GM06990 (cell line): ENCODE measurements around the gene ASGR1.
"Not testable (repeated sequence)": the region's sequence is repeated elsewhere in the genome, so short reads cannot be mapped to it uniquely, and the experiment has no call there.

ENCODE experiments used
- DNase-seq: peaks from one replicate; pipeline ENCODE4 v3.0.0-alpha.2; 2011; ENCODE audit not compliant: insufficient read length; ENCODE audit errors: extremely low read depth
- H3K27me3 ChIP-seq: replicated peaks from 2 replicates; pipeline ENCODE4 v1.6.0; 2011; ENCODE audit warnings: low read length; ENCODE audit not compliant: control insufficient read depth, insufficient read depth
- H3K36me3 ChIP-seq: 2 replicates; pipeline ENCODE4 v1.5.1; 2011; ENCODE audit warnings: low read length; ENCODE audit not compliant: control insufficient read depth, insufficient read depth
- H3K4me3 ChIP-seq: replicated peaks from 2 replicates; pipeline ENCODE4 v1.5.1; 2011; ENCODE audit warnings: low read depth, mild to moderate bottlenecking, control low read depth, low read length
- TF ChIP-seq, protein P1 (sequence below): IDR thresholded peaks from 2 replicates; pipeline ENCODE4 v1.5.1; 2011; ENCODE audit warnings: low read length, control low read depth, mild to moderate bottlenecking, inconsistent platforms; ENCODE audit not compliant: insufficient read depth, poor library complexity, severe bottlenecking

The ASGR1 gene

DNA sequence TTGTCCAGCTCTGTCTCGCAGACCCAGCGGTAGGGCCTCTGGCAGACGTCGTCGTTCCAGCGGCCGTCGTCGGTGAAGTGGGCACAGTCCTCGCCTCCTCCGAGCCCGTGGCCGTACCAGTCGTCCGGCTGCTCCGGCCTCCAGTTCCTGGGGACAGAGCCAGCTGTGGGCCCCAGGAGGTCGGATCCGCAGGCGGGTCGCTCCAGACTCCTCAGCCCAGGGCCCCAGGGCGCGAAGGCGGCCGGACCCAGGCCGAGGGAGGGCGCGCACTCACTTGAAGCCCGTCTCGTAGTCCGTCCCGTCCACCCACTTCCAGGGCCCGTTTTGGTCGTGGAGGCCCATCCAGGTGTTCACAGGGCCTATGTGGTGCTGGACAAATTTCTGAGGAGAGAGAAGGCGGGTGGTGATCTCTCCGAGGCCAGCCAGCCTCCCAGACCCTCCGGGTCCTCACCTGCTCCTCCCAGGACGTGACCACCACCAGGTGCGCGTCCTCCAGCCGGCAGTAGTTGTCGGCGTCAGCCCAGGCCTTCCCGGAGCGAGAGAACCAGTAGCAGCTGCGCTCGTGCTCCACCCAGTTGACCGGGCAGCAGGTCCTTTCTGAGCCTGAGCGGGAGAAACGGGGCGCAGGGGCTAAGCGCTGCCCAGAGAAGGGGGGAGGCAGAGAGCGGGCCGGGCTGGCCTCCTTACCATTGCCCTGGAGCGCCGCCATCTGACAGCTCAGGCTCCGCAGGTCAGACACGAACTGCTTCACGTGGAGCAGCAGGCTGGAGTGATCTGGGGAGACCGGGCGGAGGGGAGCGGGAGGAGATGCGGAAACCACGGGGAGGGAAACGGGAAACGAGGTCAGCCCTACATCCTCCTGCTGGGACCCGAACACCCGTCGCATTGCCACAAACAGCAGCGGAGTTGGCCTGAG, 5.2 kb downstream of the ASGR1 start:
- DNase-seq, result no peak
- Histone ChIP-seq H3K4me3 (no peak overlapping the region), H3K27me3 (0 out of 2 replicates have a peak, but pooled peaks cover 1% of the 10 kb centered on the region), H3K36me3 (no peaks in the 10 kb centered on the region)
- TF ChIP-seq, protein P1, sequence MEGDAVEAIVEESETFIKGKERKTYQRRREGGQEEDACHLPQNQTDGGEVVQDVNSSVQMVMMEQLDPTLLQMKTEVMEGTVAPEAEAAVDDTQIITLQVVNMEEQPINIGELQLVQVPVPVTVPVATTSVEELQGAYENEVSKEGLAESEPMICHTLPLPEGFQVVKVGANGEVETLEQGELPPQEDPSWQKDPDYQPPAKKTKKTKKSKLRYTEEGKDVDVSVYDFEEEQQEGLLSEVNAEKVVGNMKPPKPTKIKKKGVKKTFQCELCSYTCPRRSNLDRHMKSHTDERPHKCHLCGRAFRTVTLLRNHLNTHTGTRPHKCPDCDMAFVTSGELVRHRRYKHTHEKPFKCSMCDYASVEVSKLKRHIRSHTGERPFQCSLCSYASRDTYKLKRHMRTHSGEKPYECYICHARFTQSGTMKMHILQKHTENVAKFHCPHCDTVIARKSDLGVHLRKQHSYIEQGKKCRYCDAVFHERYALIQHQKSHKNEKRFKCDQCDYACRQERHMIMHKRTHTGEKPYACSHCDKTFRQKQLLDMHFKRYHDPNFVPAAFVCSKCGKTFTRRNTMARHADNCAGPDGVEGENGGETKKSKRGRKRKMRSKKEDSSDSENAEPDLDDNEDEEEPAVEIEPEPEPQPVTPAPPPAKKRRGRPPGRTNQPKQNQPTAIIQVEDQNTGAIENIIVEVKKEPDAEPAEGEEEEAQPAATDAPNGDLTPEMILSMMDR, result no peak

DNA sequence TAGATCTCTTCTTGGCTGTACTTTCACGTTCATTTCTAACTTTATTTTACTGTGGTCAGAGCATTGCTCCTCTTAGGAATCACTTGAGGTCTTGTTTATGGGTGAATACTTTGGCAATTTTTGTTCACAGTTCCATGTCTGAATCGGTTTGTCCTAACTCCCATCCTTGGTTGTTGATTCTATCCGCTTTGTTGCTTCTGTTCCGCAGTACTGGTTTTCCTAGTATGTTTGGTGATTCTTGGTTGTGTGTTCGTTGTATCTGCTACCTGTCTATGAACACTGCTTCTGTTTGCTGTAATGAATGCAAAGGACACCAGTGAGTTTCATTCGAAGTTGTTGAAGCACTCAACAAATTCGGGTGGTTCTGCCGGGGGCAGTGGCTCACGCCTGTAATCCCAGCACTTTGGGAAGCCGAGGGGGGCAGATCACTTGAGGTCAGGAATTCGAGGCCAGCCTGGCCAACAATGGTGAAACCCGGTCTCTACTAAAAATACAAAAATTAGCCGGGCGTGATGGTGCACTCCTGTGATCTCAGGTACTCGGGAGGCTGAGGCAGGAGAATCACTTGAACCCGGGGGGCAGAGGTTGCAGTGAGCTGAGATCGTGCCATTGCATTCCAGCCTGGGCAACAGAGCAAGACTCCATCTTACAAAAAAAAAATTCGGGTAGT, 6.5 kb downstream of the ASGR1 start:
- H3K27me3 ChIP-seq, DNase-seq, H3K36me3 ChIP-seq, H3K4me3 ChIP-seq: not testable (repeated sequence)

DNA sequence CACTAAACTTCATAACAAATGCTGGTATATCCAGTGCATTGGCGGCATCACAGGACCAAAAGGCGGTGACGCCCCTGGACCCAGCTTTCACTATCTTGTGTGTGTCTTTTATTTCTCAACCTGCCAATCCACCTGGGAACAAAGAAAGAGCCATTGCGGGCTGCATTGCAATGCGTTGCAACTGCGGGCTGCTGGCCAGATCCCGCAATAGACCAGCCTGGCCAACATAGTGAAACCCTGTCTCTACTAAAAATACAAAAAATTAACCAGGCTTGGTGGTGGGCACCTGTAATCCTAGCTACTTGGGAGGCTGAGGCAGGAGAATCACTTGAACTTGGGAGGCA, 9.6 kb downstream of the ASGR1 start:
- H3K27me3 ChIP-seq, DNase-seq: not testable (repeated sequence)

DNA sequence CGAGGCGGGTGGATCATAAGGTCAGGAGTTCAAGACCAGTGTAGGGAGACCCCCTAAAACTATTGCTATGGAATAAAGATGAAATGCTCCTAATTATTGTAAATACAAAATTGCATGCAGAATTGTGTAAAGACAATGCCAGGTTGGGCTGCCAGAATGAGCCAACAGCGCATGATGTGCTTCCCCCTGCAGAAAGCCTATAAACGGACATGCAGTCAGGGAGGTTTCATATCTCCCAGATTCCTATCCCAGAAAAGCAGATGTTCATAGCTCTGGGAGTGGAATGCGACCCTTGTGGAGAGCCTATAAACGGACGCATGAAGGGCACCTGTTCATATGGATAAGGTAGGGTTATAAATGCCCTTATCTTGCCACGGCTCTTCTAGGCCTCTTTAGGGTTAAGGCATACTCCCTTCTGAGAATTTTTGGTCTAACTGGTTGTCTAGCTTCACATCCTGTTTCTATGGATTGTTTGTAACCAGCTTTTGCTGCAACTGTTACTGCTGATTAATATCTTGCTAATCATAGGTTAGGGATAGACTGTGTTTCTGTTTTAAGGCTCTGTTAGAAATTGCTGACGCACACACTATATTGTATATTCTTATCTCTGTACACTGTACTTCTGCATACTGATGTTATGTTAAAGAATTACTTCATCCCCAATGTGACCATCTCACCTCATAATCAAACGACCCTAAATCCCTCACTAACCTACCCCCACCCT, 10.2 kb downstream of the ASGR1 start:
- H3K36me3 ChIP-seq, H3K27me3 ChIP-seq, DNase-seq, H3K4me3 ChIP-seq: not testable (repeated sequence)

More for the DNA sequence above, 9.6 kb downstream of the ASGR1 start:
- not testable (repeated sequence) for H3K36me3 ChIP-seq, H3K4me3 ChIP-seq

DNA sequence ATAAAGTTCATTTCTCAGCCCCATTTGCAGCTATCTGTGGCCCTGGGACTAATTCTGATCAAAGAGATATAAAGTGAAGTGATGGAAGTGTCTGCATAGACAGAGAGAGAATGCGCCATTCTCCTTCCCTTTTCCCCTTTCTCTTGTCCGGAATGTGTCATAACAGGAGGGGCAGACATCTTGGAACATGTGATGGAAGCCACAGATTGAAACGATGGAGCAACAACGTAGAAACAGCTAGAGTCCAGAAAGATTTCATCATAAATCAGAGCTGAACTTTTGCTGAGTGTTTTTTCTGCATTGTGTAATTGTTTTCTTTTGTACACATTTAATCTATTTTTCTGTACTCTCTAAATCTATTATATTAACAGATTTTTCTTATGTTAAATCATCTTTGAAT, 11.3 kb downstream of the ASGR1 start:
- TF ChIP-seq, protein P1, result no peak
- no peak for DNase-seq
- no peak overlapping the region for H3K4me3 ChIP-seq
- no peaks in the 10 kb centered on the region for H3K27me3 ChIP-seq
- no peaks in the 10 kb centered on the region for H3K36me3 ChIP-seq

DNA sequence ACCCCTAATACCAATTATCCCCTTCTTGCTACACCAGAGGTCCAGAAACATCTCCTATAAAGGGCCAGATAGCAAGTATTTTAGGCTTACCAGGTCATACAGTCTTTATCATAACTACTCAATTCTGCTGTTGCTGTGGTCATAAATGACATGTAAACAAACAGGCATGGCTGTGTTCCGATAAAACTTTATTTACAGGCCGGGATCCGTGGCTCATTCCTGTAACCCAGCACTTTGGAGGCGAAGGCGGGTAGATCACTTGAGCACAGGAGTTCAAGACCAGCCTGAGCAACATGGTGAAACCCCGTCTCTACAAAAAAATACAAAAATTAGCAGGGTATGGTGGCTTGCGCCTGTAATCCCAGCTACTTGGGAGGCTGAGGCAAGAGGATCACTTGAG, 12.3 kb downstream of the ASGR1 start:
- no peak overlapping the region for H3K4me3 ChIP-seq

DNA sequence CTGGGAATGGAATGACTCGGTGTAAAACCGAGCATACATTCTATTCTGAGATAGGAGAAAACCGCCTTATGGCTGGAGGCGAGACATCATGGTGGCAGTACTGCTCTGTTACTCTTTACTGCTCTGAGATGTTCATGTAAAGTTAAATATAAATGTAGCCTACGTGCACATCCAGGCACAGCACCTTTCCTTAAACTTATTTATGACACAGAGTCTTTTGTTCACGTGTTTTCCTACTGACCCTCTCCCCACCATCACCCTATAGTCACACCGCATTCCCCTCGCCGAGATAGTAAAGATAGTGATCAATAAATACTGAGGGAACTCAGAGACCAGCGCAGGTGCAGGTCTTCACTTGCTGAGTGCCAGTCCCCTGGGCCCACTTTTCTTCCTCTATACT, 19.6 kb downstream of the ASGR1 start:
- H3K36me3 ChIP-seq, H3K4me3 ChIP-seq, DNase-seq, H3K27me3 ChIP-seq: not testable (repeated sequence)

More for the DNA sequence above, 12.3 kb downstream of the ASGR1 start:
- no peak for DNase-seq
- Histone ChIP-seq H3K27me3 (no peaks in the 10 kb centered on the region), H3K36me3 (no peaks in the 10 kb centered on the region)
- TF ChIP-seq, protein P1, result no peak

DNA sequence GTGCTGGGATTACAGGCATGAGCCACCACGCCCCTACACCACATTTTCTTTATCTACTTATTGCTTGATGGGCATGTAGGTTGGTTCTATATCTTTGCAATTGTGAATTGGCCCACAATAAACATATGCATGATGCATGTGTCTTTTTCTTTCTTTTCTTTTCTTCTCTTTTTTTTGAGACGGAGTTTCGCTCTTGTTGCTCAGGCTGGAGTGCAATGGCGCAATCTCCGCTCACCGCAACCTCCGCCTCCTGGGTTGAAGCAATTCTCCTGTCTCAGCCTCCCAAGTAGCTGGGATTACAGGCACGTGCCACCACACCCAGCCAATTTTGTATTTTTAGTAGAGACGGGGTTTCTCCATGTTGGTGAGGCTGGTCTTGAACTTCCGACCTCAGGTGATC, 20.7 kb downstream of the ASGR1 start:
- H3K4me3 ChIP-seq, H3K36me3 ChIP-seq, H3K27me3 ChIP-seq, DNase-seq: not testable (repeated sequence)
